Stimulated activated CD4-positive, alpha-beta T cell treated with anti-CD3 and anti-CD28 coated beads, Interleukin-12 subunit alpha, Interleukin-12 subunit beta, amount 100 ng/mL, for 4 hours (primary cell): Measurements from ENCODE around the gene PROK1.
"Not testable (repeated sequence)": the region's sequence is repeated elsewhere in the genome, so short reads cannot be mapped to it uniquely, and the experiment has no call there.

ENCODE experiments used
- DNase-seq: peaks from one replicate; pipeline ENCODE4 v3.0.0-alpha.2; 2020

The PROK1 gene

GRCh38 chr1:110450929-110451328 lies at the start of gene PROK1:
Gene PROK1 (plus strand): TSS chr1:110451149. CDS start chr1:110451217, 68 bp downstream.
- no peak for DNase-seq

GRCh38 chr1:110403805-110404204 lies 47.1 kb upstream of the PROK1 start:
- no peak for DNase-seq

GRCh38 chr1:110404401-110404800 lies 46.5 kb upstream of the PROK1 start:
- DNase-seq, result no peak

GRCh38 chr1:110406407-110406806 lies 44.5 kb upstream of the PROK1 start:
- not testable (repeated sequence) for DNase-seq

GRCh38 chr1:110407260-110408210 lies 43.4 kb upstream of the PROK1 start, which contains the start of gene LAMTOR5:
Gene LAMTOR5 (minus strand): TSS chr1:110407694. CDS start chr1:110407620, 74 bp downstream.
- peak; percentile 86 for DNase-seq

- DNase-seq, result no peak
Measured at GRCh38 chr1:110408488-110408887, 42.5 kb upstream of the PROK1 start.

- DNase-seq, result no peak
Measured at GRCh38 chr1:110409316-110409715, 41.6 kb upstream of the PROK1 start.

GRCh38 chr1:110411173-110411735 lies 39.7 kb upstream of the PROK1 start:
- no peak for DNase-seq

- peak; percentile 51 for DNase-seq
Measured at GRCh38 chr1:110412576-110412975, 38.4 kb upstream of the PROK1 start.

- DNase-seq, result not testable (repeated sequence)
Measured at GRCh38 chr1:110413045-110413444, 37.9 kb upstream of the PROK1 start.

GRCh38 chr1:110418729-110419128 lies 32.2 kb upstream of the PROK1 start:
- no peak for DNase-seq

- DNase-seq, result no peak
Measured at GRCh38 chr1:110420023-110420662, 30.8 kb upstream of the PROK1 start.

- no peak for DNase-seq
Measured at GRCh38 chr1:110420874-110421793, 29.8 kb upstream of the PROK1 start.

GRCh38 chr1:110424699-110425611 lies 26.0 kb upstream of the PROK1 start:
- no peak for DNase-seq

- no peak for DNase-seq
Measured at GRCh38 chr1:110425612-110426152, 25.3 kb upstream of the PROK1 start.

GRCh38 chr1:110426854-110427253 lies 24.1 kb upstream of the PROK1 start:
- no peak for DNase-seq

GRCh38 chr1:110428946-110429345 lies 22.0 kb upstream of the PROK1 start:
- no peak for DNase-seq

- DNase-seq, result no peak
Measured at GRCh38 chr1:110430366-110430765, 20.6 kb upstream of the PROK1 start.

GRCh38 chr1:110430901-110431300 lies 20.0 kb upstream of the PROK1 start:
- no peak for DNase-seq

GRCh38 chr1:110433213-110433612 lies 17.7 kb upstream of the PROK1 start:
- DNase-seq, result no peak

GRCh38 chr1:110433803-110434202 lies 17.1 kb upstream of the PROK1 start:
- DNase-seq, result no peak
